OCI-LY7 (cell line): ENCODE measurements around the gene SERTAD3. TPM values are rescaled to one million over a fixed set of nuclear protein-coding genes. Genes with fewer than 3 reads are reported as not detected.

ENCODE experiments used
- BruUV-seq: library from RNA; stranded (reverse); fragments of 400-500 nt; replicated peaks from 2 replicates; lab custom pipeline; 2021; lab: Mats Ljungman, UMichigan
- CTCF ChIA-PET: fragments of 300-600 bp; sonication (Branson Sonifier 250); formaldehyde crosslinking; loops from one replicate; lab custom pipeline; 2022; ENCODE audit warnings: antibody characterized with exemption; ENCODE audit not compliant: unreplicated experiment; lab: Charles Lee
- POLR2A ChIA-PET: fragments of 300-600 bp; sonication (Branson Sonifier 250); formaldehyde crosslinking; loops from one replicate; lab custom pipeline; 2022; ENCODE audit warnings: antibody characterized with exemption; lab: Charles Lee
- DNase-seq: peaks from one replicate; pipeline ENCODE4 v3.0.0-alpha.2; 2015; ENCODE audit warnings: low spot score
- H2AFZ ChIP-seq: fragments of 200-600 bp; sonication (generic), shearing (Covaris generic); 2 replicates; pipeline ENCODE4 v1.6.1; 2014; ENCODE audit warnings: mild to moderate bottlenecking, antibody characterized with exemption, low read length, moderate library complexity
- H3K27ac ChIP-seq: fragments of 200-600 bp; sonication (generic); 2 replicates; pipeline ENCODE4 v1.5.1; 2014; ENCODE audit warnings: mixed run types, low read depth, mild to moderate bottlenecking, moderate library complexity, low read length, inconsistent platforms; ENCODE audit not compliant: poor library complexity, severe bottlenecking
- H3K36me3 ChIP-seq: fragments of 200-600 bp; sonication (generic); 2 replicates; pipeline ENCODE4 v1.6.1; 2014; ENCODE audit warnings: mild to moderate bottlenecking, antibody characterized with exemption, low read length, moderate library complexity, mixed read lengths; ENCODE audit not compliant: insufficient read depth
- H3K4me1 ChIP-seq: fragments of 200-600 bp; sonication (generic); 2 replicates; pipeline ENCODE4 v1.5.1; 2014; ENCODE audit warnings: mild to moderate bottlenecking, low read length; ENCODE audit not compliant: insufficient read depth, poor library complexity, severe bottlenecking
- H3K4me2 ChIP-seq: fragments of 200-600 bp; sonication (generic); 2 replicates; pipeline ENCODE4 v1.6.1; 2014; ENCODE audit warnings: mild to moderate bottlenecking, low read length
- H3K4me3 ChIP-seq: fragments of 200-600 bp; sonication (generic); 2 replicates; pipeline ENCODE4 v1.5.1; 2014; ENCODE audit warnings: mild to moderate bottlenecking, low read depth, low read length; ENCODE audit not compliant: poor library complexity, severe bottlenecking
- H3K79me2 ChIP-seq: fragments of 200-600 bp; sonication (generic); 2 replicates; pipeline ENCODE4 v1.6.1; 2016; ENCODE audit warnings: low read depth, mild to moderate bottlenecking, low read length, moderate library complexity, mixed read lengths; ENCODE audit not compliant: insufficient read depth
- H3K9me2 ChIP-seq: fragments of 200-600 bp; sonication (generic); 2 replicates; pipeline ENCODE4 v1.6.1; 2016; ENCODE audit warnings: mild to moderate bottlenecking, low read length, mixed read lengths; ENCODE audit not compliant: insufficient read depth
- H3K9me3 ChIP-seq: fragments of 200-600 bp; sonication (generic); 2 replicates; pipeline ENCODE4 v1.6.1; 2014; ENCODE audit warnings: mild to moderate bottlenecking, mixed run types, low read length, mixed read lengths
- H4K20me1 ChIP-seq: fragments of 200-600 bp; sonication (generic); 2 replicates; pipeline ENCODE4 v1.6.1; 2014; ENCODE audit warnings: mild to moderate bottlenecking, antibody characterized with exemption, low read length, moderate library complexity, mixed read lengths; ENCODE audit not compliant: insufficient read depth
- CTCF ChIP-seq: fragments of 200-600 bp; sonication (generic); conservative IDR thresholded peaks from 2 replicates; pipeline ENCODE4 v1.5.1; 2014; ENCODE audit warnings: mild to moderate bottlenecking, antibody characterized with exemption, low read length, moderate library complexity, mixed read lengths
- EZH2phosphoT487 ChIP-seq: fragments of 200-600 bp; sonication (generic); IDR thresholded peaks from 2 replicates; pipeline ENCODE4 v1.6.1; 2018; ENCODE audit warnings: low read depth, borderline replicate concordance, mild to moderate bottlenecking, mixed run types, antibody characterized with exemption, low read length, moderate library complexity, mixed read lengths
- intact Hi-C: fragments of 100-400 bp; cut with micrococcal nuclease; formaldehyde crosslinking; loops from one replicate; pipeline ENCODE4 v1.10.0; 2022; ENCODE audit not compliant: unreplicated experiment
- total RNA-seq, 2 experiments: library from RNA; depleted of rRNA in 1 of 2; stranded (reverse); fragments of >200 nt in 1 of 2; shearing (Covaris generic) in 1 of 2; gene quantifications; 2 replicates each; pipeline ENCODE4 v1.2.3, GENCODE V29; 2014 to 2022

SERTAD3 gene
- total RNA-seq, 2 experiments from 2014 or later: 12.2 to 18.6 TPM

- no peaks in the 10 kb centered on the region for H3K9me3 ChIP-seq
- peaks cover 38% of the 10 kb centered on the region for H3K4me1 ChIP-seq
These were observed 29.3 kb downstream of the SERTAD3 start for GRCh38 chr19:40414542-40415535.

DNA sequence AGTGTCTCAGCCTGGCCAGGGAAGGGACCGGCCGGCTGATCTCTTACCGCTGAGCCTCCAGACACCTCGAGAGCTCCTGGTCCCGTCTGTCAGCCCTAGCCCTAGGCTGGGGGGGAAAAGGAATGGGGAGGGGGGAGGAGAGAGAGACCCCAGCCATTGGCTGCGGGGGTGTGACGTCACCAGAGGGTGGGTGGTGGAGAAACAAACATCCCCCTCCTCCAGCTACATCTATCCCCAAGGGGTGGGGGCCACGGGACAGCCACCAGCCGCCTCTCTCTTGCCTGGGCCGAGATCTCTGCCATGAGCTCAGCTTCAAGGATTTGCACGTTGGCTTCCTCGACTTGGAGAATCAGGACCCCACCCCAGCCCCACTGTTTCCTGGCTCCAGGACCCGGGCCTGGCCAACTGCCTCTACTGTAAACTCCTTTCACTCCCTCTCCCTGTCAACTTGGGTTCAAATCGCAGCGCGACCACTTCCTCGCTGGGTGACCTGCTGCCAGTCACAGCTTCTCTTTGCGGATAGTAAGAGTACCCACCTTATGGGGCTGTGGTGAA is 30.8 kb downstream of the SERTAD3 start, which contains the start of gene PRX:
TSS of gene PRX (minus strand) at position 88 of the 555 bp plus-strand sequence. CDS start 5,446 bp downstream, outside the sequence.
- H2AFZ ChIP-seq: no peak within 1 kb of the TSS
- no peak within 1 kb of the TSS for H3K4me3 ChIP-seq
- 0 out of 2 replicates have a peak within 1 kb of the TSS, but pooled peaks have one; percentile 55 for H3K4me2 ChIP-seq
- no peaks in the 10 kb centered on the region for H4K20me1 ChIP-seq
- no peak for DNase-seq
- BruUV-seq: no TSS peak
- no peaks in the 10 kb centered on the region for H3K36me3 ChIP-seq
- H3K9me3 ChIP-seq: no peaks in the 10 kb centered on the region
- peaks cover 52% of the 10 kb centered on the region for H3K4me1 ChIP-seq
- H3K27ac ChIP-seq: no peak within 1 kb of the TSS
- TF ChIP-seq CTCF: no peak
- TF ChIP-seq EZH2phosphoT487: no peak
- CTCF ChIA-PET: interaction anchor here (0.6 kb wide), 1 partner anchor 33 kb away, joined by 3 read pairs; no protein-coding TSS in a partner anchor
- no peaks in the 10 kb centered on the region for H3K9me2 ChIP-seq
- no peaks in the 10 kb centered on the region for H3K79me2 ChIP-seq
- intact Hi-C loops: no loop called here
- POLR2A ChIA-PET: interaction anchor here (0.5 to 0.6 kb wide), 2 partner anchors 24 to 111 kb away, joined by 3 to 7 read pairs; no protein-coding TSS in a partner anchor

More at GRCh38 chr19:40414542-40415535, 29.3 kb downstream of the SERTAD3 start:
- ChIA-PET POLR2A (no interaction called here), CTCF (no interaction called here)
- TF ChIP-seq EZH2phosphoT487: no peak
- no peaks in the 10 kb centered on the region for H4K20me1 ChIP-seq
- no peak for DNase-seq
- H3K4me3 ChIP-seq: no peak overlapping the region
- H3K36me3 ChIP-seq: no peaks in the 10 kb centered on the region
- H3K4me2 ChIP-seq: no peak overlapping the region
- H3K27ac ChIP-seq: no peak overlapping the region
- H3K9me2 ChIP-seq: no peaks in the 10 kb centered on the region
- intact Hi-C loops: no loop called here
- no TSS peak for BruUV-seq
- H2AFZ ChIP-seq: no peak overlapping the region
- H3K79me2 ChIP-seq: no peaks in the 10 kb centered on the region

DNA sequence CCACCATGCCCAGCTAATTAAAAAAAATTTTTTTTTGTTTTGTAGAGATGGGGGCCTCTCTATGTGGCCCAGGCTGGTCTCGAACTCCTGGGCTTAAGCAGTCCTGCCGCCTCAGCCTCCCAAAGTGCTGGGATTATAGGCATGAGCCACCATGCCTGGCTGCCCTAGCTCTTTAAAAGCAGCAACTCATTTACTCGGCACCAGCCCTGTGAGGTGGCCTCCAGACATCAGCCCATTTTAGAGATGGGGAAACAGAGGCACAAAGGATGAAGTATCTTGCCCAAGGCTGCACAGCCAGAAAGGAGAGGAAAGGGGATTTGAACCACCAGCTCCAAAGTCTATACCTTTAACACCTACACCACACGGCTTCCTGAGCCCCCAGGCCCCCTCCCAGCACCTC is 31.3 kb downstream of the SERTAD3 start:
- intact Hi-C loops: no loop called here
- H3K4me1 ChIP-seq: peaks cover 57% of the 10 kb centered on the region
- CTCF ChIA-PET: interaction anchor here (0.6 kb wide), 1 partner anchor 32 kb away, joined by 3 read pairs; no protein-coding TSS in a partner anchor
- H3K4me2 ChIP-seq: no peak overlapping the region
- no peak overlapping the region for H3K4me3 ChIP-seq
- no peak for TF ChIP-seq CTCF
- no peak for TF ChIP-seq EZH2phosphoT487
- H4K20me1 ChIP-seq: no peaks in the 10 kb centered on the region
- no peaks in the 10 kb centered on the region for H3K36me3 ChIP-seq
- H2AFZ ChIP-seq: no peak overlapping the region
- no peaks in the 10 kb centered on the region for H3K79me2 ChIP-seq
- POLR2A ChIA-PET: interaction anchor here (0.5 to 1.2 kb wide), 4 partner anchors 13 to 126 kb away, joined by 3 to 7 read pairs (median 3); no protein-coding TSS in a partner anchor
- no peak overlapping the region for H3K27ac ChIP-seq
- no peak for DNase-seq
- no peaks in the 10 kb centered on the region for H3K9me3 ChIP-seq
- no TSS peak for BruUV-seq
- no peaks in the 10 kb centered on the region for H3K9me2 ChIP-seq
